Measurements from ENCODE around the gene TRIM5. TPM values are rescaled to one million over a fixed set of nuclear protein-coding genes. Genes with fewer than 3 reads are reported as not detected.
A peak's percentile ranks its signal among the peaks of the same experiment; 100 is the strongest.

The TRIM5 gene
- total RNA-seq (2014; rRNA removed; shearing (Covaris generic)) (10.7 and 11.9 TPM in 2 replicates), polyA plus RNA-seq (2016; fragmentation: Nextera tagmentation; extraction: Ambion mirVana) (12.7 and 14.0 TPM in 2 replicates)

GRCh38 chr11:5684646-5685362 lies at the start of gene TRIM5:
TSS of gene TRIM5 (minus strand) at chr11:5685074. CDS start at chr11:5680177, 4,897 bp downstream.
- Histone ChIP-seq H3K4me3 (peak within 1 kb of the TSS; percentile 79), H3K9ac (peak within 1 kb of the TSS; percentile 98), H3K9me3 (ENCODE audit: low read depth) (no peaks in the 10 kb centered on the region), H3F3A (ENCODE audit: insufficient read depth) (peaks cover 16% of the 10 kb centered on the region), H3K4me2 (ENCODE audit: unreplicated experiment) (peak within 1 kb of the TSS; percentile 99), H3K36me3 (ENCODE audit: low read depth) (no peaks in the 10 kb centered on the region), H3K27me3 (replicated peaks; ENCODE audit: insufficient read depth) (no peaks in the 10 kb centered on the region), H2AFZ (peak within 1 kb of the TSS; percentile 70), H3K79me2 (ENCODE audit: insufficient read depth) (peaks cover 37% of the 10 kb centered on the region), H4K20me1 (ENCODE audit: insufficient read depth) (no peaks in the 10 kb centered on the region), H3K4me1 (ENCODE audit: insufficient read depth) (peaks cover 16% of the 10 kb centered on the region), H3K9me2 (ENCODE audit: insufficient read depth) (no peaks in the 10 kb centered on the region), H3K27ac (peak within 1 kb of the TSS; percentile 99)
- DNase-seq = peak; percentile 99
- WGBS, 2 experiments (ENCODE audit: low coverage in 1 of 2, low lambda C conversion rate in 2 of 2, missing lambda C conversion rate in 2 of 2) = 1% methylated on average over 13 of the region's 13 CpGs
- TF ChIP-seq EZH2 (IDR thresholded peaks at IDR 0.05; ENCODE audit: insufficient read depth, poor library complexity, severe bottlenecking) = no peak
- no peak for TF ChIP-seq EZH2phosphoT487 (IDR thresholded peaks at IDR 0.05; ENCODE audit: insufficient read depth, low read depth)
- in situ Hi-C loops (cut with MboI) = loop anchor here (25.0 kb wide), 1 partner anchor 652 kb away; no protein-coding TSS in a partner anchor

GRCh38 chr11:5727691-5728090 lies 42.8 kb upstream of the TRIM5 start:
- Histone ChIP-seq H2AFZ (no peak overlapping the region), H3K9me3 (ENCODE audit: low read depth) (no peaks in the 10 kb centered on the region), H3F3A (ENCODE audit: insufficient read depth) (no peaks in the 10 kb centered on the region), H3K4me1 (ENCODE audit: insufficient read depth) (no peaks in the 10 kb centered on the region), H3K27me3 (replicated peaks; ENCODE audit: insufficient read depth) (peaks cover 8% of the 10 kb centered on the region; the same call in 1 of the 2 replicates), H3K4me2 (ENCODE audit: unreplicated experiment) (no peak overlapping the region), H3K79me2 (ENCODE audit: insufficient read depth) (no peaks in the 10 kb centered on the region), H3K36me3 (ENCODE audit: low read depth) (no peaks in the 10 kb centered on the region), H4K20me1 (ENCODE audit: insufficient read depth) (no peaks in the 10 kb centered on the region), H3K4me3 (no peak overlapping the region), H3K9ac (no peak overlapping the region), H3K27ac (no peak overlapping the region), H3K9me2 (ENCODE audit: insufficient read depth) (no peaks in the 10 kb centered on the region)
- WGBS, 2 experiments (ENCODE audit: low coverage in 1 of 2, low lambda C conversion rate in 2 of 2, missing lambda C conversion rate in 2 of 2) = 64 to 65% methylated on average over 1 of the region's 1 CpG
- in situ Hi-C loops (cut with MboI) = no loop called here
- DNase-seq = no peak
- TF ChIP-seq EZH2phosphoT487 (IDR thresholded peaks at IDR 0.05; ENCODE audit: insufficient read depth, low read depth) = no peak
- TF ChIP-seq EZH2 (IDR thresholded peaks at IDR 0.05; ENCODE audit: insufficient read depth, poor library complexity, severe bottlenecking) = no peak

- 40 to 47% methylated on average over 1 of the region's 1 CpG for WGBS, 2 experiments (ENCODE audit: low coverage in 1 of 2, low lambda C conversion rate in 2 of 2, missing lambda C conversion rate in 2 of 2)
- peaks cover 8% of the 10 kb centered on the region; the same call in 1 of the 2 replicates for H3K27me3 ChIP-seq (replicated peaks; ENCODE audit: insufficient read depth)
- in situ Hi-C loops (cut with MboI) = no loop called here
- H3K4me2 ChIP-seq (ENCODE audit: unreplicated experiment) = no peak overlapping the region
- H2AFZ ChIP-seq = no peak overlapping the region
- no peak overlapping the region for H3K4me3 ChIP-seq
- H4K20me1 ChIP-seq (ENCODE audit: insufficient read depth) = no peaks in the 10 kb centered on the region
- TF ChIP-seq EZH2phosphoT487 (IDR thresholded peaks at IDR 0.05; ENCODE audit: insufficient read depth, low read depth) (no peak), EZH2 (IDR thresholded peaks at IDR 0.05; ENCODE audit: insufficient read depth, poor library complexity, severe bottlenecking) (no peak)
- H3K9ac ChIP-seq = no peak overlapping the region
- H3K4me1 ChIP-seq (ENCODE audit: insufficient read depth) = no peaks in the 10 kb centered on the region
- H3F3A ChIP-seq (ENCODE audit: insufficient read depth) = no peaks in the 10 kb centered on the region
- no peak for DNase-seq
- H3K79me2 ChIP-seq (ENCODE audit: insufficient read depth) = no peaks in the 10 kb centered on the region
- H3K9me2 ChIP-seq (ENCODE audit: insufficient read depth) = no peaks in the 10 kb centered on the region
- no peaks in the 10 kb centered on the region for H3K9me3 ChIP-seq (ENCODE audit: low read depth)
- H3K27ac ChIP-seq = no peak overlapping the region
- H3K36me3 ChIP-seq (ENCODE audit: low read depth) = no peaks in the 10 kb centered on the region
These were observed 41.5 kb upstream of the TRIM5 start for GRCh38 chr11:5726351-5726750.

GRCh38 chr11:5722622-5723021 lies 37.7 kb upstream of the TRIM5 start:
- in situ Hi-C loops (cut with MboI) = no loop called here
- Histone ChIP-seq H3K27me3 (replicated peaks; ENCODE audit: insufficient read depth) (peaks cover 12% of the 10 kb centered on the region; the same call in 1 of the 2 replicates), H3K9me3 (ENCODE audit: low read depth) (no peaks in the 10 kb centered on the region), H3K27ac (no peak overlapping the region), H3K9ac (no peak overlapping the region), H3K79me2 (ENCODE audit: insufficient read depth) (no peaks in the 10 kb centered on the region), H3K4me3 (no peak overlapping the region), H3K4me2 (ENCODE audit: unreplicated experiment) (no peak overlapping the region), H3K4me1 (ENCODE audit: insufficient read depth) (no peaks in the 10 kb centered on the region), H3K36me3 (ENCODE audit: low read depth) (no peaks in the 10 kb centered on the region), H4K20me1 (ENCODE audit: insufficient read depth) (no peaks in the 10 kb centered on the region), H2AFZ (no peak overlapping the region), H3K9me2 (ENCODE audit: insufficient read depth) (no peaks in the 10 kb centered on the region), H3F3A (ENCODE audit: insufficient read depth) (no peaks in the 10 kb centered on the region)
- no peak for TF ChIP-seq EZH2phosphoT487 (IDR thresholded peaks at IDR 0.05; ENCODE audit: insufficient read depth, low read depth)
- TF ChIP-seq EZH2 (IDR thresholded peaks at IDR 0.05; ENCODE audit: insufficient read depth, poor library complexity, severe bottlenecking) = no peak
- DNase-seq = no peak
- WGBS, 2 experiments (ENCODE audit: low coverage in 1 of 2, low lambda C conversion rate in 2 of 2, missing lambda C conversion rate in 2 of 2) = 46 to 51% methylated on average over 2 of the region's 2 CpGs
